Measurements from ENCODE around the gene TFAP2E.
A peak's percentile ranks its signal among the peaks of the same experiment; 100 is the strongest.

The TFAP2E gene

DNA sequence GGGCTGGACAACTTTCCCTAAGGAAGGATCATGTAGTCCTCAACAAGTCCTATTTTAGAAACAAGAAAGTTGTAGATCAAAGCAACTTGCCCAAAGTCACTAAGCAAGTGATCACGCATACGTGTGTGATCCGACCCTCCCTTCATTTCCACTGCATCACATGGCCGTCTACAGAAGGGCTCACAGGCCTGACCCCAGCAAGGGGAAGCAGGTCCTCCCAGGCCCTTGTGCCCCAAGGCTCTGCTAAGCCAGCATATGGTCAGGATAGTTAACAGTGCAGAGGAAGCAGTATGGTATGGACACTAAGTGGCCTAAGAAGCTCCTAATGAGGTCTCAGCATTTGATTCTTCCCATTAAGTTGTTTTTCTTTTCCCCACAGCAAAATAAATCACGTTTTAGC is 24.8 kb downstream of the TFAP2E start:
- no peak for DNase-seq (ENCODE audit: low spot score)

DNA sequence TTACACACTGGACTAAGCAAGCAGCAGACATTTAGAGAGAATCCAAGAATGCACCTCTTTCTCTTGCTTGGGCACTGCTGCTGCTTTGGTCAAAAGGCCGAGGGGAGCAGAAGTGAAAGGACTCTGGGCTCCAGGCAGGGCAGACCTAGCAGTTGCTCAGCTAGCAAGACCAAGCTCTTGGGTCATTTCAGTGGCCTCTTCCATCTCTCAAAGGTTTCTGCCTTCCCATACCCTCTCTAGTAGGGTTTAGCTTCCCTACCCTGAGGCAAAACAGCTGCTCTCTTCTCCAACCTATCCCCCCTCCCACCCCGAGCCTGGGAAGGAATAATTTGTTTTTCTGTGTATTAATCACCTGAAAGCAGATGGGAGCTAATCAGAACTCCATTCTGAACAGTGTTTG is 25.8 kb downstream of the TFAP2E start:
- DNase-seq (ENCODE audit: low spot score), result no peak

DNA sequence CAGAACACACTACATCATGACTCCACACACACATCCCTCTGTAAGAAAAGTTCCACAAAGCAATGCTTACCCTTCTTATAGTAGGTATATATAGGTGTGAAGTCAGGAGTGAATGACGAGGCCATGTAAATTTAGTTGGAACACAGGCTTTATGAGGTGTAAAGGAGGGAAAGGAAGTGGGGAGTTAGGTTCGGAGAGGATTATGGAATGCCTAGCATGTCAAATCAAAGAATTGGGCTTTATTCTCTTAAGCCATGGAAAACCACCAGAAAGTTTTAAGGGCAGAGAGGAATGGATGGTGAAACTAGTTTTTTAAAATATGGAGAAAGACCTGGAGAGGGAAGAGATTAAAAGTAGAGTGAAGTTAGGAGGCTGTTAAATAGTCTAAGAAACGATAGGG is 26.3 kb downstream of the TFAP2E start:
- DNase-seq (ENCODE audit: low spot score), result no peak

DNA sequence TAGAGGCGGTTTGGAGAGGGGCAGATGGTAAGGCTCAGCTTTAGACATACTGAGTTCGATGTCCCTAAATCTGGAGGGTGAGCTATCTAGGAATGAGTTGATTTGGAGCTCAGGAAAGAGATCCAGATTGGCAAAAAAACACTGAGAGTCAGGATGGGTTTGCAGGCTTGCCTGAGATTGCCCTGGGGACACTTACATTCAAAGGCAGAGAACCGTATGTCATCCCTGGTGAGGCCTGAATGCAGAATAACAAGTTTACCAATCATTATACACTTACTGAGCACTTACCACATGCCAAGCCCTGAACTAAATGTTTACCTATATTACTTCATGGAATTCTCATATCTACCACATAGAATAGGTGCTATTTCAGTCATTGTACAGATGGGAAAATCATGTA is 27.5 kb downstream of the TFAP2E start:
- no peak for DNase-seq (ENCODE audit: low spot score)

DNA sequence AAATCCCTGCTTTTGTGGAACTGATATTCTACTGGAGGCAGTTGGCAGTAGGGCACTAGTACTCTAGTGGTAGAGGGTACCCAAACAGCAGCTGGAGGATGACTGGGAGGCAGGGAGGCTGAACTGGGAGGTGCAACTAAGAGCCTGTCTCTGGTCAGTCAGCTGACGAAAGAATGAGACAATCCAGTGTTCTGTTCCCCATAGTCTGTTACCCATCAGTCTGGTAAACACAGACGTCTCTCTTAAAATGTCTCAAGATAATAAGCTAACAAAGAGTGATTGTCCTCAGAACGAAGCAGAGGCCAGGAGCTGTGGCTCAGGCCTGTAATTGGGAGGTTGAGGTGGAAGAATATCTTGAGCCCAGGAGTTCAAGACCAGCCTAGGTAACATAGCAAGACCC is 30.4 kb downstream of the TFAP2E start:
- no peak for DNase-seq (ENCODE audit: low spot score)

DNA sequence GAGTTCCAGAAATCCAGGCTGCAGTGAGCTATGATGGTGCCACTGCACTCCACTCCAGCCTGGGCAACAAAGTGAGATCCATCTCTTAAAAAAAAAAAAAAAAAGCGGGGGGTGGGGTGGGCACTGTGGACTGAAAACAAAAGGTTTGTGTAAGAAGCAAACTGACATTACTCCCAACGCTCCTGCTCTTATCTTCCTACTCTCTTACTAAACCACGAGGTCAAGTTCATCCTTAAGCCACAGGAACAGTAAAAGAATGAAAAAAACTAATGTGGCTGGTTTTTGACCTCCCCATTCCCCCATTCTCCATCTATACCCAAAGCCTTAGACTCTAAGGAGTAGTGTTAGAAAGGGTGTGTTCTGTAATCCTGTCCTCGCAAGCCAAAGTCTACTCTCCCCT is 30.8 kb downstream of the TFAP2E start:
- DNase-seq (ENCODE audit: low spot score), result no peak

DNA sequence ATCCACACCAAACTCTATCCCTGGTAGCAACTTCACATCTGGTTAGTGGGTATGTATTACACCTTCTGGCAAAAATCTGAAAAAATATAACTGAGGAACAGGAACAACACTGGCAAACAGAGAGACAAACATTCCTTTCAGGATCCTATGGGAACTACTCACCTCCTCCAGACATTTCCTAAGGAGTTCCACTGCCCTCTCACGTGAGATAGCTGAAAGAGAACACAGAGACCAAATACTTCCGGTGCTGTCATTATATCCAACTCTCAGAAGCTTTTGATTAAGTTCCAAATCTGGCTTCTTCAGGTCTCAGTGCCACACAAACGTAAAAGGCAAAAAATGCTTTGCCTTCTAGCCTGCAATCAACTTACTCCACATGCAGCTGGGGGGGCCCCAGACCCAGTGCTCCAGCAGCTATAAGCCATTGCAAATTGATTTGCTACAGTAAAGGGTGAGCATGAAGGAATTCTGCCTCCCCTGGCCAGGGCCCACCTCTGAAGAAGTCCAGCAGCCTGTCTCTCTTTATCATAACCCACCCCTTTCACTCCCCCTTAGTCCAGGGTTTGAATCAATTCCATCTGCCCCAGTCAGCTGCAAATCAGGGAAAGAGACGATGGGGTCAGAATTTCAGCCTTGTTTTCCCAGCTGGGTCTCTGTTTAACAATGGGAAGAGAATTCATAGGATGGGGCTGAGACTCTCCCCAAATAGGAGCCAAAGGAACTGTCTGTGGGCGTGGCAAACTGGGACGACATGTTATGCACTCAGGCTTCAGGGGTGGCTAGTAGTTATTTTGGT is 32.2 kb downstream of the TFAP2E start:
- no peak for DNase-seq (ENCODE audit: low spot score)

DNA sequence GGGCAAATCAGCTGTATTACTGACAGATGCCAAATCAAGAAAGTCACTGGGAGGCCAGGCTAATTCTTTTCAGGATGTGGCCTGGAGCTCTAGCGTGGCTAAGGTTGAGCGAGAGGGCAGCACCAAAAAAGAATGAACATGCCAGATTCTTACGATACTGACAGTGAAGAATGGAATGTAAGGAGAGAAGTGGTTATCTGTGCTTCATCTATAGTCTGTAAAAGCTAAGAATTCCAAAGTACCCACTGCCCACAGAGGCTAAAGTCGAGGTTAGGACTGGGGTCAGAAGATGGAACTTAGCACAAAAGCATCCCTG is 32.7 kb downstream of the TFAP2E start:
- DNase-seq (ENCODE audit: low spot score), result no peak

DNA sequence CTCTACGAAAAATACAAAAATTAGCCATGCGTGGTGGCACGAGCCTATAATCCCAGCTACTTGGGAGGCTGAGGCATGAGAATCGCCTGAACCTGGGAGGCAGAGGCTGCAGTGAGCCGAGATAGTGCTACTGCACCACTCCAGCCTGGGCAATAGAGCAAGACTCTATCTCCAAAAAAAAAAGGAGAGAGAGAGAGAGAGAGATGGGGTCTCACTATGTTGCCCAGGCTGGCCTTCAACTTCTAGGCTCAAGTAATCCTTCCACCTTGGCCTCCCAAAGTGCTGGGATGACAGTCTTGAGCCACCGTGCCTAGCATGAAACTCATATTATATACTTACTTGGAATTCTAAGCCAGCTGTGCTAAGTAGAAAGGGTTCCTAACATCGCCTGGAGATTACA is 38.5 kb downstream of the TFAP2E start:
- DNase-seq (ENCODE audit: low spot score), result no peak

DNA sequence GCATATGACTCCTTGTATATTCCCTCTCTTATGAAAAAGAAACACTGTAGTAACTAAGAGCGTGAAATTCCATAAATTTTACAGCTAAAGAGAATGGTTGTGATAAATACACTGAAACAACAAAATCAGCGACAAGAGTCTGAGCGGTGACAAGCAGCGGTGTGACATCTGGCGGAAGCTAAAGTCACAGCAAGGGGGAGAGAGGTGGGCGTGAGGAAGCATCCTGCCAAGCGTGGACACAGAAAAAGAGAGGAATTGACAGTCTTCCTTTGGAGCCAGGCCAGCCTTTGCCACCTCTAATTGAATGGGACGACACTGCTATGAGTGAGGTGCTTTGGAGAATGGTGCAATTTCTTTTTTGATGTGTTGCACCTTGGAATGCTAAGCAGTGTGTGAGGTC is 42.3 kb downstream of the TFAP2E start:
- DNase-seq (ENCODE audit: low spot score), result no peak

DNA sequence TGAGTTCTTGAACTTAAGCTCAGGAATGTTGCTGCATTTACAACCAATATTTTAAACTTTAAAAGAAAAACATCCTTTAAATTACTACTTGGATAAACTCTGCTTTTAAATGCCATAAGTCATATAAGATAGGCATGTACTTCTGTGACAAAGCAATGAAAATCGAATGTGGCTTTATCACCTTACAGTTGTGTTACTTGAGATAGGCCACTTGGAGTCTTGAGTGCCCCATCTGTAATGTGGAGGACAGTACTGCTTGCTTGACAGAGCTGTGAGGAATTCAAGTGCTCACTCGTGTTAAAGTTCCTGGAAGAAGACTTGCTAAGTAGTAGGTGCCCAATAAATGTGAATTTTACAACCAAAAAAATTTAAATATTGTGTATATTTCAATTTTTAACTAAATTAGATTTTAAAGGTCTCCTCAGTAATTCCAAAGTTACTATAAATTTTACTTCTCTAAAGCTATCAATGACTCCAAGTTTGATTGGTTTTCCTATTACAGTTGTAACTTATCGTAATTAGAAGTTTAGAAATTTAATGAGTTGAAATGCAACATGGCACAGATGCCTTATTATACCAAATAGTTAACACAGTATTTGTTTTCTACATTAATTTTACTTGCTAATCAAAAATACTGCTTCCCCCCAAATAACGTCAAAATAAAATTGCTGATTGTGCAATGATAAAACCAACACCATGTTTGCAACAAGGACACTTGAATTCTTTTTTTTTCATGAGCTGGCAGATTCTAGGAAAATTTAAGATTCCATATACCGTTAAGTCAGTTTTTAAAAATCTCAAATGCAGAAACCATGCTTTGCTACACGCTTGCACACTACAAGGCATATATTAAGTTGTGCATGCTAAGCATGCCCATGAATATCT is 46.4 kb downstream of the TFAP2E start:
- no peak for DNase-seq (ENCODE audit: low spot score)

DNA sequence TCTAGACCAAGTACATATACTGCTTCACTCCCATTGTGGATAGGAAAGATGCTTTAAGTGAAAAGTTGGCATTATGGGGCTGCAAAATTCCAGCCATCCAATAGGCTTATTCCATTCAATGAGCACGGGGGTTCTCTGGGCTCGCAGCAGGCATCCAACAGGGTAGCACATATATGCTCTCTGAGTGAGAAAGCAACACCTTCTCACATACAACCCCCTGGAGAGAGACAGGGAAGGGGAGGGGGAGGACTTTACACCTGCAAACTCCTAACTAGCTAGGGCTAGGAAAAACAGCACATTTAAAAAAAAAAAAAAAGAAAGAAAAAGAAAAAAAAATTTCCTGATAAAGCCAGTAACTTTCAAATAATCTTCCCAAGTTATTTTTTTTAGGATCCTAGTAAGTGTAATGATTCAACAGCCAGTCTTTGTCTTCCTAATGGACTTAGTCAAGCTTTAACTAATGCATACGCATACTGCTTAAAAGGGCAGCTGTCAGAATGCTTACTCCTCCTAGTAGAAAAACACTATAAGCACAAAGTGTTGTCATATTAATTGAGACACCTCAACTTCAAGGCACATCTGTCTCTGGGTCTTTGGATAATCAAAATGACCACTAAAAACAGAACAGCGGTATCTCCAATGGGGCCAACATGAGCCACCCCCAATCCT is 49.5 kb downstream of the TFAP2E start:
- DNase-seq (ENCODE audit: low spot score), result no peak

DNA sequence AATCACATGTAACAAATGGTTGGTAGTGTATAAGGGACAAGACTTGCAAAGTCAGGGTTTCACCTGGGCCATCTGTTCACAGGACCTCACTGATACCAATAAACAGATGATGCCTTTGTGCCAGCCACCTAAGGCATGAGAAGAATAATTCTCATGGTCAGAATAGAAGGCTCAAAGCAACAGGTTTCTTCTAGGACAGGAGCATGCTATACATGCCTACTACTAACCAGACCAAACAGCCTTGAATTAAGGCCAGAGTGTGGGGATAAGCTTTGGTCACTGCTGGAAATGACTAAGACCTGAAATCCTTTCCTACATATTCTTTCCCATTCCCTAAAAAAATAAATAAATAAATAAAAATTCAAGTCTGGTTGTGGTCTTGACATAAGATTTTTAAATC is 50.7 kb downstream of the TFAP2E start:
- DNase-seq (ENCODE audit: low spot score), result no peak

DNA sequence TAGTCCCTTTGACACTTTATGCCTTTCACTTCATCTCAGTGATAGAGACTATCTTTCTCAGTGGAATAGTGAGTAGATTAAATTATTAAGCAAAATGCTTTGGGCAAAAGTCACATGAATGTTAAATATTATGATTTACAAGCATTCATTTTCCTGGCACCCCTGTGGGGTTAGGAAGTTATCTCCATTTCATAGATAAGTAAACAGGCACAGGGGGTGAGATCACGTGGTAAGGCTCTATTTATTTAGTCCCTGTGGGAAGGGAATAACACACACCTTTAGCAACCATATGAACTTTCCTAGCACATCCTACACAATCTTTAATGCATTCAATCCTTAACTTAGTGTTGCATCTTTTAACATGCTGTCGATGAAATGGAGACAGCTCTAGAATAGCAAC is 55.9 kb downstream of the TFAP2E start:
- DNase-seq (ENCODE audit: low spot score), result no peak

DNA sequence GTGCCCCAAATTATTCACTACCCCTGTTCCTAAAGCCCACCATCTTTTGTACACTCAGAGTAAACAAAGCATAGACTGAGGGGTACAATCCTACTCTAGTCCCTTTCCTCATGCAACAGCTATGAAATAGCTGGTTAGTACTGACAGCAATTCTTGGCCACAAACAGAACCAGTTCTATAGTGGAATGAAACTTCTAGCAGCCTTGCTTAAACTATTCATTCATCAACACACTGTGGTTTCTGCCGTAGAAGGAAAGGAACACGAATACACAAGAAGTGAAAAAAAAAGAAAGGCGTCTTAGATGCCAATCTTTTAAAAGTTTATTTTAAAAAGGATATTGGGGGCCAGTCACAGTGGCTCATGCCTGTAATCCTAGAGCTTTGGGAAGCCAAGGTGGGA is 58.3 kb downstream of the TFAP2E start:
- no peak for DNase-seq (ENCODE audit: low spot score)

DNA sequence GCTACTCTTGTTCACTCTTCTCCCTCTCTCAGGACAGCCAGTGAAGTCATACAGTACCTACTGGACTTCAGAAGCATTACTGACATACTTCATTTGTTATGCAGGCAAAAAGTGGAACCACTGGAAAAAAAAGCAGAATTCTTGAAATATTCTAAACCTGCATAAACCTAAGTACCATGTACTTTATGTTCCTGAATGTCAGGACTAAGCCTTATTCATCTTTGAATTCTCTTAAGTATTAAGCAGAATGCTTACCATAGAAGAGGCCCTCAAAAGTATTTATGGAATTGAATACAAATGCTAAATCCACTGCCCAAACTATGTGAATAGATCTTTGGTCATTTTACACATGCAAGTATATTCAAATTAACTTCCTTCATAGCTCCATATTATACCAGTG is 60.4 kb downstream of the TFAP2E start:
- DNase-seq (ENCODE audit: low spot score), result no peak

DNA sequence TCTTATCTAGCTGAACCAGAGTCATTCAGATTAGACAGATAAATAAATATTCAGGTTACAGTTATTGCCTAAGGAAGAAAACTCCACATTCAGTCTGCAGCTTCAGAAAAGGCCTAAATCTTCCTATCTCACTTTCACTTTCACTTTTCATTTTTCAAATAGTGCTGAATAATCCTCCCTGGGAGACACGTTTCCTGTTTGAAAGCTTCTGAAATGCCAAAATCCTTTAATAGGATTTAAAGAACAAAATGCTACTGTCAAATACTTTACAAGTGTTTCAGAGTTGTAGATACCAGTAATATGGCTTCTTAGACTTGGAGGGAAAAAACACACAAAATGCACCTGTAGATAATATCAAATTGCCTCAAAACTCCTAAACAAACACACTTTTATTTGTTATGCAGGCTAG is 64.3 kb downstream of the TFAP2E start:
- no peak for DNase-seq (ENCODE audit: low spot score)

DNA sequence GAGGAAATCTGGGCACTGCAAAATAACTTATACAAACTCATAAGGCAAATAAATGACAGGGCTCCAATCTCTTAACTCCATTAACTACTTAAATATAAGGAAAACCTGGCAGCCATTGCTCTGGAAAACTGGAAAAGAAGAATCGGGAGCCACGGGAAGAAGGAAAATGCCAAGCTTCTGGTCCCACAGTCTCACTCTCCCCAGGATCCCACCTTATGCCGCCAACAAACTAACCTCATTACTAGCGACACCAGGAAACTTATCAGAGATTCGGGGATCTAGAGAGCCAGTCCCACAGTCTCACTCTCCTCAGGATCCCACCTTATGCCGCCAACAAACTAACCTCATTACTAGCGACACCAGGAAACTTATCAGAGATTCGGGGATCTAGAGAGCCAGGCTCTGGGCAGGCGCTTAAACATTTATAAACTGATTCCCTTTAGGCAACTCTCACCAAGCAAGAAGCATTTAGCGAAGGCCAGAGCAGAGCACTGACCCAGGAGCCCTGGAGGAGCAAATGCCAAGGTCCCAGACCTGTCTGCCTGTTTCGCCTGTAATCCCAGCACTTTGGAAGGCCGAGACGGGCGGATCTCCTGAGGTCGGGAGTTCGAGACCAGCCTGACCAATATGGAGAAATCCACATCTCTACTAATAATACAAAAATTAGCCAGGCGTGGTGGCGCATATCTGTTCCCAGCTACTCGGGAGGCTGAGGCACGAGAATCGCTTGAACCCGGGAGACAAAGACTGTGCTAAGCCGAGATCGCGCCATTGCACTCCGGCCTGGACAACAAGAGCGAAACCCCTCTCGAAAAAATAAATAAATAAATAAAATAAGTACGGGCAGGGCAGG is 67.5 kb downstream of the TFAP2E start:
- no peak for DNase-seq (ENCODE audit: low spot score)

DNA sequence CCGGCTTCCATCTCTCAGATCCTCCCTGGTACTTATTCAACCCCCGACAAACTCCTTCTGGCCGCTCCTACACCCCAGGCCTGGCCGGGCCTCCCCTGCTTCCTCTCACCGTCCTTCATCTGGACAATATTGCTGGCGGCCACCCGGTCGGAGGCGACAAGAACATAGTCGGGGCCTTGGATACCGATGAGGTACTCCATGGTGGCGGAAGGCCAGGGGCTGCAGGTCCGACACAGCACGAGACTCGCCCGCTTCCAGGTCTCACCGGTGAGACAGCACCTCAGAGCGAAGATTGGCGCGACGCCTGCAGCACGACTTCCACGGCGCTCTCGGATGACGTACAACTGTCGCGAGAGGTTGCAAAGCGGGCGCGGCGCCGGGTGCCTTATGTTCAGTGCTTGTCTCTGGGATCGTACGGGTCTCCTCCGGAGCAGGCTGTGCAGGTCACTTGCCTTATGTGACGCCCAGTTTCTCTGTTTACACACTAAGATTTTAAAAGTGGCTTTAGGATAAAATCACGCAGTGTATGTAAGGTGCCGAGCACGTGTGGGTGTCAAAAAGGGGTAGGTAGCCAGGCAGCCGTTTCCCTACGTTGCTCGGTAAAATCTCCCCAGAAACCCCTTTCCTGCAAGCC is 68.2 kb downstream of the TFAP2E start, which contains the start of gene PSMB2:
Gene PSMB2, minus strand, starts transcription at position 294 of the 634 bp plus-strand sequence. Its CDS starts 94 bp downstream, at position 200.
- peak; percentile 97 for DNase-seq (ENCODE audit: low spot score)

DNA sequence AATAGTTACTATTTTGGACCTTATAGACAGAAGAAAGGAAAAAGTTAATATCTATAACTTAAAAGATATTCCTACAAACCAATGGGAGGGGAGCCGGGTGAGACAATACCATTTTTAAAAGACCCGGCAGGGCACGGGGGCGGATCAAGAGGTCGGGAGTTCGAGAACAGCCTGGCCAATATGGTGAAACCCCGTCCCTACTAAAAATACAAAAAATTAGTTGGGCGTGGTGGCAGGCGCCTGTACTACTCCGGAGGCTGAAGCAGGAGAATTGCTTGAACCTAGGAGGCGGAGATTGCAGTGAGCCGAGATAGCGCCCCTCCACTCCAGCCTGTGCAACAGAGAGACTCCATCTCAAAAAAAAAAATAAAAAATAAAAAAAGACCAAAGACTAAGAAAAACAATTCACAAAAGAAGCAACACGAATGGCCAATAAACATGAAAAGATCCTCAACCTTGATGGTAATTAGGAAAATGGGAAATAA is 69.4 kb downstream of the TFAP2E start:
- no peak for DNase-seq (ENCODE audit: low spot score)

DNA sequence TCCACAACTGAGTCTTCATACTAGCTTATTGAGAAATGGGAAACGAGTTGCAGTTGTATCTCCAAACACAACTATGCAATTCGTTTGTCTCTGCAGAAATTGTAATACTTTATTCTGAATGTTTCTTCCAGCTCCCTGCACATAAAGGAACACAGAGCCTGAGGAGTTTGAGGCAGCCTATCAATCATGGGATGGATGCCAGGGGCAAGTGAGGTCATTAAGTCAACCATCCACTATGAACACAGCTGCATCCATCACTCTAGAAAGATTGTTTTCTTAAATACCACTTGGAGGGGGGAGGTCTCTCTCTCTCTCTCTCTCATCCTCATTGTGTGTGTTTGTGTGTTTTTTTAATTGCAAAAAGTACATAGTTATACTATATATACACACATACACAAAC is 71.1 kb downstream of the TFAP2E start:
- DNase-seq (ENCODE audit: low spot score), result no peak
